WTC11 (cell line): ENCODE results near the gene GSTT2B. TPM values are rescaled to one million over a fixed set of nuclear protein-coding genes. Genes with fewer than 3 reads are reported as not detected.
"Not testable (repeated sequence)": the region's sequence is repeated elsewhere in the genome, so short reads cannot be mapped to it uniquely, and the experiment has no call there.

Experiments used
- ATAC-seq: fragments of 200-7000 bp; cut with Tn5 transposase; 2 replicates; pipeline ENCODE4 v1.10.0; 2021; ENCODE audit warnings: mild to moderate bottlenecking, moderate library complexity
- Bru-seq: library from RNA; stranded (reverse); fragments of 400-500 nt; gene quantifications from one replicate; lab custom pipeline; 2021; lab: Mats Ljungman, UMichigan
- CTCF ChIA-PET: fragments of 300-600 bp; sonication (Branson Sonifier 250); formaldehyde crosslinking; loops from one replicate; lab custom pipeline; 2021; ENCODE audit warnings: antibody characterized with exemption; lab: Charles Lee
- POLR2A ChIA-PET: fragments of 350-600 bp; sonication (Branson Sonifier 250); formaldehyde crosslinking; loops from one replicate; lab custom pipeline; 2021; ENCODE audit warnings: antibody characterized with exemption; lab: Charles Lee
- DNase-seq: peaks from one replicate; pipeline ENCODE4 v3.0.0; 2021; ENCODE audit warnings: low spot score
- H3K27ac Mint-ChIP-seq: 2 replicates; pipeline ENCODE4 v1.8.0; 2021; ENCODE audit warnings: mixed read lengths
- H3K27me3 Mint-ChIP-seq: 2 replicates; pipeline ENCODE4 v1.8.0; 2021; ENCODE audit warnings: low read depth, mild to moderate bottlenecking, moderate library complexity, mixed read lengths
- H3K36me3 Mint-ChIP-seq: 2 replicates; pipeline ENCODE4 v1.8.0; 2021; ENCODE audit warnings: mixed read lengths
- H3K4me1 Mint-ChIP-seq: 2 replicates; pipeline ENCODE4 v1.8.0; 2022; ENCODE audit warnings: mixed read lengths
- H3K4me3 Mint-ChIP-seq: 2 replicates; pipeline ENCODE4 v1.8.0; 2021; ENCODE audit warnings: mild to moderate bottlenecking, moderate library complexity, mixed read lengths
- H3K9me3 Mint-ChIP-seq: 2 replicates; pipeline ENCODE4 v1.8.0; 2021; ENCODE audit warnings: mixed read lengths
- CREB1 ChIP-seq: sonication (generic); formaldehyde crosslinking; IDR thresholded peaks from 2 replicates; pipeline ENCODE4 v1.8.0; 2023; ENCODE audit warnings: mild to moderate bottlenecking, missing genetic modification reagents
- FOXP1 ChIP-seq: sonication (generic); formaldehyde crosslinking; IDR thresholded peaks from 2 replicates; pipeline ENCODE4 v1.8.0; 2022; ENCODE audit warnings: missing genetic modification reagents, mild to moderate bottlenecking, moderate library complexity, borderline replicate concordance
- NR2C2 ChIP-seq: sonication (generic); formaldehyde crosslinking; IDR thresholded peaks from 2 replicates; pipeline ENCODE4 v1.8.0; 2022; ENCODE audit warnings: mild to moderate bottlenecking, missing genetic modification reagents
- OVOL2 ChIP-seq: fragments of 250-450 bp; sonication (Bioruptor Pico); IDR thresholded peaks from 2 replicates; pipeline ENCODE4 v1.9.0; 2021; ENCODE audit warnings: mild to moderate bottlenecking, borderline replicate concordance
- RORB ChIP-seq: fragments of 250-450 bp; sonication (Bioruptor Pico); IDR thresholded peaks from 2 replicates; pipeline ENCODE4 v1.9.0; 2021; ENCODE audit warnings: mild to moderate bottlenecking
- SOX15 ChIP-seq: fragments of 250-450 bp; sonication (Bioruptor Pico); IDR thresholded peaks from 2 replicates; pipeline ENCODE4 v1.9.0; 2021; ENCODE audit warnings: mild to moderate bottlenecking
- TEAD1 ChIP-seq: sonication (generic); formaldehyde crosslinking; IDR thresholded peaks from 2 replicates; pipeline ENCODE4 v1.8.0; 2022; ENCODE audit warnings: mild to moderate bottlenecking, missing genetic modification reagents
- ZNF219 ChIP-seq: sonication (generic); formaldehyde crosslinking; IDR thresholded peaks from 2 replicates; pipeline ENCODE4 v1.8.0; 2023; ENCODE audit warnings: missing genetic modification reagents, mild to moderate bottlenecking, borderline replicate concordance
- long read RNA-seq, 3 experiments: library from RNA in 1 of 3; library from capped mRNA in 1 of 3; library from polyadenylated mRNA in 1 of 3; unstranded in 2 of 3; stranded (forward) in 1 of 3; transcript quantifications; one replicate each; pipeline ENCODE4 v2.0.0, GENCODE V29; 2021
- total RNA-seq: library from RNA; stranded (reverse); gene quantifications from 3 replicates; pipeline ENCODE4 v1.2.3, GENCODE V29; 2021
- TF ChIP-seq, protein P1 (sequence below): sonication (generic); formaldehyde crosslinking; IDR thresholded peaks from 2 replicates; pipeline ENCODE4 v1.8.1; 2022; ENCODE audit warnings: low read depth, missing genetic modification reagents, borderline replicate concordance
- TF ChIP-seq, protein P2 (sequence below): fragments of 250-450 bp; sonication (Bioruptor Pico); conservative IDR thresholded peaks from 2 replicates; pipeline ENCODE4 v1.9.0; 2021; ENCODE audit warnings: mild to moderate bottlenecking
- TF ChIP-seq, protein P3 (sequence below): sonication (generic); formaldehyde crosslinking; IDR thresholded peaks from 2 replicates; pipeline ENCODE4 v1.8.1; 2023; ENCODE audit warnings: mild to moderate bottlenecking, missing genetic modification reagents
- TF ChIP-seq, protein P4 (sequence below): fragments of 250-450 bp; sonication (Bioruptor Pico); IDR thresholded peaks from 2 replicates; pipeline ENCODE4 v1.9.0; 2021; ENCODE audit warnings: mild to moderate bottlenecking

Gene GSTT2B, protein sequence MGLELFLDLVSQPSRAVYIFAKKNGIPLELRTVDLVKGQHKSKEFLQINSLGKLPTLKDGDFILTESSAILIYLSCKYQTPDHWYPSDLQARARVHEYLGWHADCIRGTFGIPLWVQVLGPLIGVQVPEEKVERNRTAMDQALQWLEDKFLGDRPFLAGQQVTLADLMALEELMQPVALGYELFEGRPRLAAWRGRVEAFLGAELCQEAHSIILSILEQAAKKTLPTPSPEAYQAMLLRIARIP
- total RNA-seq: 16.6 to 23.2 TPM (median 19.8 TPM) in 3 replicates
- percentile 61 among the genes with signal in this experiment for Bru-seq, nascent RNA
- long read RNA-seq, experiment 1, transcript GSTT2B-201 (5 exons, 1,099 nt): major isoform, 8 of 23 reads
- long read RNA-seq, experiment 1, partial matches to known transcripts: 3 of 23 reads
- long read RNA-seq, experiment 1, other reads (novel, unspliced or antisense): 11 of 23 reads
- long read RNA-seq, experiment 2, transcript GSTT2B-202 (5 exons, 819 nt): minor isoform, 5 of 28 reads
- long read RNA-seq, experiment 2, transcript GSTT2B-201 (5 exons, 1,099 nt): major isoform, 16 of 28 reads
- long read RNA-seq, experiment 2, partial matches to known transcripts: 3 of 28 reads
- long read RNA-seq, experiment 2, other reads (novel, unspliced or antisense): 4 of 28 reads
- long read RNA-seq, experiment 3, transcript GSTT2B-201 (5 exons, 1,099 nt): major isoform, 18 of 28 reads
- long read RNA-seq, experiment 3, partial matches to known transcripts: 2 of 28 reads
- long read RNA-seq, experiment 3, other reads (novel, unspliced or antisense): 5 of 28 reads

DNA sequence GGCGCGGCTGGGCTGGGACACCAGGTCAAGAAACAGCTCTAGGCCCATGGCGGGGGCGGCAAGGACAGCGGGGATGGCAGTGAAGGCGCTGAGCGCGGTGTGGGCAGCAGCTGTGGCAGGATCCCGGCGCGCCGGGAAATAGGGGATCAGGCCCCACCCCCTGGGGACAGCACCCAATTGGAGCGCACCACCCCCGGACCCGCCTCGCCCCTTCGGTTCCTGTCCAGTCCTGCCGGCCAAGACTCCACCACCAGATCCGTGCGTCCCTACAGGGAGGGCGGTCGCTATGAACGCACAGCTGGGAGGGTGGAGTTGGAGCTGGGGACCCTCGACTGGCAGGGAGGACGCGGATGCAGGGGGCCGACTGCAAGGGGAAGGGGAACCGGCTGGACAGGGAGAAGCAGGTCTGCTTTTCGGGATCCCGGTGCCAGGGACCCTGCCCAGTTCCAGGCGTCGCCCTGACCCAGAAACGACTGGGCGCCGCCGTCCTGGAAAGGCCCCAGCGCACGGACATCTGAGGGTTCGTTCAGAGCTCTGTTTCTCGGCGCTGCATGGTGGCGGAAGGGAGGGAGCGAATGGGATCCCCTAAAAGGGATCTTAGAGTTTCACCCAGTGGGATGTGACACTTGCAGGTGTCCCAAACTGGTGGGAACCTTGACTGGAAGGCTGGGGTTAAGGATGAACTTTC lies at the start of gene GSTT2B:
TSS of gene GSTT2B (minus strand) at position 112 of the 688 bp plus-strand sequence. CDS start at position 48, 64 bp downstream.
- peak within 1 kb of the TSS; percentile 43 for H3K4me3 Mint-ChIP-seq
- H3K27me3 Mint-ChIP-seq, CTCF ChIA-PET, DNase-seq, H3K4me1 Mint-ChIP-seq, H3K36me3 Mint-ChIP-seq, H3K9me3 Mint-ChIP-seq, H3K27ac Mint-ChIP-seq, POLR2A ChIA-PET: not testable (repeated sequence)
- peak; percentile 35 for ATAC-seq

DNA sequence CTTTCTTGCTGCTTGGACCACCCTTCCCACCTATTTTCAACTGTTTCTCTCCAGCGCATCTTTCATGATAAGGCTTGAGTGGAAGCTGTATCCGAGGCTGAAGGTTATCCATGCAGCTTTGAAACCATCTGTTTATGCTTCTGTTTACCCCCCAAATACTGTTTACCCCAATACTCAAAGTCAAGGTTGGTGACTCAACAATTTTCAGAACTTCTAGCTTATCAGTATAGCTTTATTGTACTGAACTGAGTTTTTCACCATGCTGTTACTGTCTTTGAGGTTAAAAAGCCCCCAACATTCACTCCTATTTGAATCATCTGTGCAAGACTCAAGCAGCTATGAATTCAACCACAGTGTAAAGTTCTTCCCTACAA lies 49.0 kb upstream of the GSTT2B start:
- ChIA-PET POLR2A (no interaction called here), CTCF (interaction anchor here (0.5 to 1.7 kb wide), 3 partner anchors 146 to 239 kb away, joined by 3 to 15 read pairs (median 3); no protein-coding TSS in a partner anchor)
- TF ChIP-seq RORB (no peak), NR2C2 (CRISPR knock-in tag) (no peak), ZNF219 (CRISPR knock-in tag) (no peak), FOXP1 (CRISPR knock-in tag) (no peak), SOX15 (CRISPR knock-in tag) (no peak), OVOL2 (CRISPR knock-in tag) (no peak), CREB1 (no peak), TEAD1 (CRISPR knock-in tag) (no peak)
- TF ChIP-seq, protein P1, sequence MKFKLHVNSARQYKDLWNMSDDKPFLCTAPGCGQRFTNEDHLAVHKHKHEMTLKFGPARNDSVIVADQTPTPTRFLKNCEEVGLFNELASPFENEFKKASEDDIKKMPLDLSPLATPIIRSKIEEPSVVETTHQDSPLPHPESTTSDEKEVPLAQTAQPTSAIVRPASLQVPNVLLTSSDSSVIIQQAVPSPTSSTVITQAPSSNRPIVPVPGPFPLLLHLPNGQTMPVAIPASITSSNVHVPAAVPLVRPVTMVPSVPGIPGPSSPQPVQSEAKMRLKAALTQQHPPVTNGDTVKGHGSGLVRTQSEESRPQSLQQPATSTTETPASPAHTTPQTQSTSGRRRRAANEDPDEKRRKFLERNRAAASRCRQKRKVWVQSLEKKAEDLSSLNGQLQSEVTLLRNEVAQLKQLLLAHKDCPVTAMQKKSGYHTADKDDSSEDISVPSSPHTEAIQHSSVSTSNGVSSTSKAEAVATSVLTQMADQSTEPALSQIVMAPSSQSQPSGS (CRISPR knock-in tag): no peak
- TF ChIP-seq, protein P2, sequence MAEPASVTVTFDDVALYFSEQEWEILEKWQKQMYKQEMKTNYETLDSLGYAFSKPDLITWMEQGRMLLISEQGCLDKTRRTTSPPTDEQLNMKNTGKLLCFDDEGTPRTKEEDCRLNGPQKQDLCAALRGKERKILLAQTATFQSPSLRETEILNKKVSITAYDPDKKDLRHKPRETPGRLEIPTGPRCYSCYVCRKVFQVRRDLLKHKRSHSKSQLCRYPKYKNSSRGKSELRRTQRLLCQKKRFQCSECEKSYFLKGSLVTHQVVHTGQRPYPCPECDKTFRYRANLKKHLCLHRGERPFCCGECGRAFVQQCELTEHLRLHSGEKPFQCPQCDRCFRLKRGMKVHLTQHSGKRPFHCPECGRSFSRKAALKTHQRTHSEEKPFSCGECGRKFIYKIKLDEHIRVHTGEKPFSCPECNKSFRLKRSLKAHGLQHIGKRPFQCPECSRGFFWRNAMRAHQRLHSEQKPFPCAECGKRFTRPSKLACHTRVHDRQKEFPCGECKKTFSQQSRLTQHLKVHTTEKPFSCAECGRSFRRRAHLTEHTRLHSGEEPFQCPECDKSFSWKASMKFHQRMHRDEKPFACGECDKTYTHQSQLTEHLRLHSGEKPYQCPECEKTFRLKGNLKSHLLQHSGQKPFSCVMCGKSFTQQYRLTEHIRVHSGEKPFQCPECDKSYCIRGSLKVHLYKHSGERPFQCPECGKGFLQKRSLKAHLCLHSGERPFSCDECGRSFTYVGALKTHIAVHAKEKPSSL (CRISPR knock-in tag): no peak
- TF ChIP-seq, protein P3, sequence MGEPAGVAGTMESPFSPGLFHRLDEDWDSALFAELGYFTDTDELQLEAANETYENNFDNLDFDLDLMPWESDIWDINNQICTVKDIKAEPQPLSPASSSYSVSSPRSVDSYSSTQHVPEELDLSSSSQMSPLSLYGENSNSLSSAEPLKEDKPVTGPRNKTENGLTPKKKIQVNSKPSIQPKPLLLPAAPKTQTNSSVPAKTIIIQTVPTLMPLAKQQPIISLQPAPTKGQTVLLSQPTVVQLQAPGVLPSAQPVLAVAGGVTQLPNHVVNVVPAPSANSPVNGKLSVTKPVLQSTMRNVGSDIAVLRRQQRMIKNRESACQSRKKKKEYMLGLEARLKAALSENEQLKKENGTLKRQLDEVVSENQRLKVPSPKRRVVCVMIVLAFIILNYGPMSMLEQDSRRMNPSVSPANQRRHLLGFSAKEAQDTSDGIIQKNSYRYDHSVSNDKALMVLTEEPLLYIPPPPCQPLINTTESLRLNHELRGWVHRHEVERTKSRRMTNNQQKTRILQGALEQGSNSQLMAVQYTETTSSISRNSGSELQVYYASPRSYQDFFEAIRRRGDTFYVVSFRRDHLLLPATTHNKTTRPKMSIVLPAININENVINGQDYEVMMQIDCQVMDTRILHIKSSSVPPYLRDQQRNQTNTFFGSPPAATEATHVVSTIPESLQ (CRISPR knock-in tag): no peak
- TF ChIP-seq, protein P4, sequence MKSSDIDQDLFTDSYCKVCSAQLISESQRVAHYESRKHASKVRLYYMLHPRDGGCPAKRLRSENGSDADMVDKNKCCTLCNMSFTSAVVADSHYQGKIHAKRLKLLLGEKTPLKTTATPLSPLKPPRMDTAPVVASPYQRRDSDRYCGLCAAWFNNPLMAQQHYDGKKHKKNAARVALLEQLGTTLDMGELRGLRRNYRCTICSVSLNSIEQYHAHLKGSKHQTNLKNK (CRISPR knock-in tag): no peak
- DNase-seq: no peak
- peaks cover 18% of the 10 kb centered on the region for H3K27me3 Mint-ChIP-seq
- H3K9me3 Mint-ChIP-seq: peaks cover 5% of the 10 kb centered on the region
- H3K36me3 Mint-ChIP-seq: no peaks in the 10 kb centered on the region
- no peak for ATAC-seq
- H3K4me1 Mint-ChIP-seq: peaks cover 4% of the 10 kb centered on the region
- peak overlapping the region; percentile 24 for H3K4me3 Mint-ChIP-seq
- no peak overlapping the region for H3K27ac Mint-ChIP-seq
